NT2/D1 (cell line): Measurements from ENCODE around the gene WDFY3.

Experiments used
- YY1 ChIP-seq: IDR thresholded peaks from 2 replicates; pipeline ENCODE4 v1.6.1; 2011; ENCODE audit not compliant: insufficient read length, insufficient read depth
- ZNF274 ChIP-seq: IDR thresholded peaks from 2 replicates; pipeline ENCODE4 v1.6.1; 2011; ENCODE audit warnings: mild to moderate bottlenecking, low read depth, low read length

DNA sequence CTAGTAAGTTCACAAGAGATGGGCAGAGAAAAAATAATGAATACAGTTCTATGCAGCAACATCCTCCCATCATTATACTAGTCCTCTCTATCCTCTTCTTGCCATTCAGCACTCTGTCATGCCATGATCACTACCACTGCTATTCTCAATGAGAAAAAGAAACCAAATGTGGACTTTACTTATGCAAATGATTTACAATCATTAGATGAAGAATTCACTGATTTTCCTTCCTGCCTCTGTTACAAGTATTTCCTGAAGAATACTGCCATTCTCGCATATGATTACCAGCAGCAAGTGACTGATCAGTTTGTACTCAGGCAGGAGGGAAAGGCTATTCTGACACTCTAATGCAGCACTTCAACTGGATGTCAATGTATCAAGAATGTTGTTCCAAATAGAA is 50.3 kb downstream of the WDFY3 start:
- TF ChIP-seq ZNF274 (no peak), YY1 (no peak)
